ENCODE results near the gene NAGLU. TPM values are rescaled to one million over a fixed set of nuclear protein-coding genes. Genes with fewer than 3 reads are reported as not detected.

Gene NAGLU
- total RNA-seq, 1 donor = 91.6 TPM

DNA sequence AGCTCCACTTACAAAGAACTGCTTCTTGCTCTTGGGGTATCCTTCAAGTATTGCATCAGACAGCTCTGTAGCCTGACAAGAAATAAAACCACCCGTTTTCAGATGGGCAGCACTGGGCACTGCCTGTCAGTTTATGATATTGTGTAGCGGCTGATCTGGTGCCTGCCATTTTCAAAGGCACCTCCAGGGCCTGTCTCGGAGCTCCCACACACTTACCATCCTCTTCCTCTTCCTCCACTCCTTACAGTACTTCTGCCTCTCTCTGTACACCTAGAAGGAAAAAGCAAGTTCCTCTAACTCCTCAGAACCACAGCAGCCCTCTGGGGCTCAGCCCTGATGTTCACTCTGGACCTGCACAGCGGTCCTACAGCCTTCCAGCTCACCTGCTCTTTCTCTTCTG lies 37.1 kb downstream of the NAGLU start:
- TF ChIP-seq, protein P1, sequence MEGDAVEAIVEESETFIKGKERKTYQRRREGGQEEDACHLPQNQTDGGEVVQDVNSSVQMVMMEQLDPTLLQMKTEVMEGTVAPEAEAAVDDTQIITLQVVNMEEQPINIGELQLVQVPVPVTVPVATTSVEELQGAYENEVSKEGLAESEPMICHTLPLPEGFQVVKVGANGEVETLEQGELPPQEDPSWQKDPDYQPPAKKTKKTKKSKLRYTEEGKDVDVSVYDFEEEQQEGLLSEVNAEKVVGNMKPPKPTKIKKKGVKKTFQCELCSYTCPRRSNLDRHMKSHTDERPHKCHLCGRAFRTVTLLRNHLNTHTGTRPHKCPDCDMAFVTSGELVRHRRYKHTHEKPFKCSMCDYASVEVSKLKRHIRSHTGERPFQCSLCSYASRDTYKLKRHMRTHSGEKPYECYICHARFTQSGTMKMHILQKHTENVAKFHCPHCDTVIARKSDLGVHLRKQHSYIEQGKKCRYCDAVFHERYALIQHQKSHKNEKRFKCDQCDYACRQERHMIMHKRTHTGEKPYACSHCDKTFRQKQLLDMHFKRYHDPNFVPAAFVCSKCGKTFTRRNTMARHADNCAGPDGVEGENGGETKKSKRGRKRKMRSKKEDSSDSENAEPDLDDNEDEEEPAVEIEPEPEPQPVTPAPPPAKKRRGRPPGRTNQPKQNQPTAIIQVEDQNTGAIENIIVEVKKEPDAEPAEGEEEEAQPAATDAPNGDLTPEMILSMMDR (IDR thresholded peaks at IDR 0.05; ENCODE audit: extremely low read depth, low read depth, low read length) = no peak
- Histone ChIP-seq H3K79me2 (ENCODE audit: insufficient read depth, low read length) (peaks cover 55% of the 10 kb centered on the region), H3K4me1 (ENCODE audit: insufficient read depth, low read length) (peaks cover 9% of the 10 kb centered on the region), H3K36me3 (ENCODE audit: insufficient read depth, low read length) (peaks cover 62% of the 10 kb centered on the region), H3K4me3 (ENCODE audit: insufficient read depth, low read length) (no peak overlapping the region), H3K4me2 (ENCODE audit: insufficient read depth, low read length) (no peak overlapping the region), H3K27me3 (ENCODE audit: insufficient read depth, low read length) (no peaks in the 10 kb centered on the region), H2AFZ (ENCODE audit: low read length) (no peak overlapping the region), H3K9me3 (ENCODE audit: low read depth, low read length) (no peaks in the 10 kb centered on the region), H3K27ac (ENCODE audit: low read depth, low read length) (no peak overlapping the region), H4K20me1 (ENCODE audit: insufficient read depth, low read length) (peaks cover 18% of the 10 kb centered on the region)
- no peak for DNase-seq (ENCODE audit: insufficient read length, low spot score, missing footprints)

GRCh38 chr17:42574463-42574862 lies 38.4 kb downstream of the NAGLU start:
- peaks cover 15% of the 10 kb centered on the region for H3K4me1 ChIP-seq (ENCODE audit: insufficient read depth, low read length)
- H3K79me2 ChIP-seq (ENCODE audit: insufficient read depth, low read length) = peaks cover 51% of the 10 kb centered on the region
- DNase-seq (ENCODE audit: insufficient read length, low spot score, missing footprints) = no peak
- no peak overlapping the region for H3K4me2 ChIP-seq (ENCODE audit: insufficient read depth, low read length)
- no peaks in the 10 kb centered on the region for H3K9me3 ChIP-seq (ENCODE audit: low read depth, low read length)
- H4K20me1 ChIP-seq (ENCODE audit: insufficient read depth, low read length) = peaks cover 14% of the 10 kb centered on the region
- TF ChIP-seq, protein P1 (IDR thresholded peaks at IDR 0.05; ENCODE audit: extremely low read depth, low read depth, low read length) = no peak
- H3K27me3 ChIP-seq (ENCODE audit: insufficient read depth, low read length) = no peaks in the 10 kb centered on the region
- H2AFZ ChIP-seq (ENCODE audit: low read length) = no peak overlapping the region
- no peak overlapping the region for H3K27ac ChIP-seq (ENCODE audit: low read depth, low read length)
- no peak overlapping the region for H3K4me3 ChIP-seq (ENCODE audit: insufficient read depth, low read length)
- H3K36me3 ChIP-seq (ENCODE audit: insufficient read depth, low read length) = peaks cover 53% of the 10 kb centered on the region

GRCh38 chr17:42577140-42577531 lies 41.1 kb downstream of the NAGLU start:
- peaks cover 53% of the 10 kb centered on the region for H3K36me3 ChIP-seq (ENCODE audit: insufficient read depth, low read length)
- no peak overlapping the region for H2AFZ ChIP-seq (ENCODE audit: low read length)
- H3K4me1 ChIP-seq (ENCODE audit: insufficient read depth, low read length) = peaks cover 15% of the 10 kb centered on the region
- H3K27ac ChIP-seq (ENCODE audit: low read depth, low read length) = peak overlapping the region; percentile 65
- DNase-seq (ENCODE audit: insufficient read length, low spot score, missing footprints) = peak; percentile 86
- peaks cover 5% of the 10 kb centered on the region for H4K20me1 ChIP-seq (ENCODE audit: insufficient read depth, low read length)
- H3K9me3 ChIP-seq (ENCODE audit: low read depth, low read length) = no peaks in the 10 kb centered on the region
- H3K4me3 ChIP-seq (ENCODE audit: insufficient read depth, low read length) = peak overlapping the region; percentile 98
- H3K79me2 ChIP-seq (ENCODE audit: insufficient read depth, low read length) = peaks cover 41% of the 10 kb centered on the region
- H3K4me2 ChIP-seq (ENCODE audit: insufficient read depth, low read length) = peak overlapping the region; percentile 99
- TF ChIP-seq, protein P1 (IDR thresholded peaks at IDR 0.05; ENCODE audit: extremely low read depth, low read depth, low read length) = no peak
- no peaks in the 10 kb centered on the region for H3K27me3 ChIP-seq (ENCODE audit: insufficient read depth, low read length)

GRCh38 chr17:42577532-42578281 lies 41.7 kb downstream of the NAGLU start, which contains the start of gene PSMC3IP:
Gene PSMC3IP, minus strand, starts transcription at chr17:42577729. Its CDS starts 43 bp downstream, at chr17:42577686.
- H3K4me3 ChIP-seq (ENCODE audit: insufficient read depth, low read length) = peak within 1 kb of the TSS; percentile 98
- H3K27ac ChIP-seq (ENCODE audit: low read depth, low read length) = peak within 1 kb of the TSS; percentile 91
- H4K20me1 ChIP-seq (ENCODE audit: insufficient read depth, low read length) = peaks cover 5% of the 10 kb centered on the region
- no peaks in the 10 kb centered on the region for H3K9me3 ChIP-seq (ENCODE audit: low read depth, low read length)
- no peaks in the 10 kb centered on the region for H3K27me3 ChIP-seq (ENCODE audit: insufficient read depth, low read length)
- H3K36me3 ChIP-seq (ENCODE audit: insufficient read depth, low read length) = peaks cover 54% of the 10 kb centered on the region
- peaks cover 15% of the 10 kb centered on the region for H3K4me1 ChIP-seq (ENCODE audit: insufficient read depth, low read length)
- peak within 1 kb of the TSS; percentile 96 for H2AFZ ChIP-seq (ENCODE audit: low read length)
- H3K79me2 ChIP-seq (ENCODE audit: insufficient read depth, low read length) = peaks cover 38% of the 10 kb centered on the region
- TF ChIP-seq, protein P1 (IDR thresholded peaks at IDR 0.05; ENCODE audit: extremely low read depth, low read depth, low read length) = peak; percentile 40
- DNase-seq (ENCODE audit: insufficient read length, low spot score, missing footprints) = peak; percentile 99
- peak within 1 kb of the TSS; percentile 99 for H3K4me2 ChIP-seq (ENCODE audit: insufficient read depth, low read length)

Data from osteoblast (primary cell).